ENCODE data around the gene S100Z.

DNA sequence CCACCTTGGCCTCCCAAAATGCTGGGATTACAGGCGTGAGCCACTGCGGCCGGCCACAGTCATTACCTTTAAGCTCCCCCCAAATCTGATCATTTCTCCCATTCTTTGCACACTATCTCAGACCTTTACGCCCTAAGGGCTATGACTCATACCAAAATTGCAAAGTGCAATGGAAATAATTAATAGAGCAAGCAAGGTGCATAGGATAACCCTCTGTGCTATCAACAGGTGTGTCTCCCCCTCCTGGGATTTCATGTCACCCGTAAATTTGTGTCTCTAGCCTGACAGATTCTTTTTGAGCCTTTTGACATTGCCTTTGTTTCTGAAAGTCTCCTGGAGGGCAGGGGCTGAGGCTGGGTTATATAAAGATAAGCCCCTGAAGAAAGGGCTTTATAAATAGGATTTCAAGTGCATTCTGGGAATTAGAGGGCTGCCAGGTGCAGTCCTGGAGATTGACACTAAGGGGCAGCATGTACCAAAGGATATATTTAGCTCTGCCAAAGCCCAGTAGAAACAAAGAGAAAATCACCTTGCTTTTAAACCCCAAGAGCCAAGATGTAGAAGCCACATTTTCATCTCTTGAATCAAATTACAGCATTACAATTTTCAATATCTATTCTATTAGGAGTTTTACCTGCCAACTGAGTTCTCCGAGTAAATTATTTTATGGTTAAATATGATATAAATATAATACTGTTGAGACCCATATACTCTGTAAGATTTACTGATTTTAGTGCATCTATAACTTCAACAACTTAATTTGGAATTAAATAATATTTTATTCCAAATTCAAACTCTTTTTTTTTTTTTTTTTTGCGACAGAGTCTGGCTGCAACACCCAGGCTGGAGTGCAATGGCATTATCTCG lies 18.2 kb downstream of the S100Z start:
- peak; percentile 59 to 77 for TF ChIP-seq CTCF (IDR thresholded peaks at IDR 0.05)
- no peak for TF ChIP-seq POLR2A (IDR thresholded peaks at IDR 0.05)
